Activated T-cell treated with anti-CD3 and anti-CD28 coated beads, Interleukin-2, amount 50 U/mL, for 72 hours (primary cell): ENCODE data around the gene BTBD9. TPM values are rescaled to one million over a fixed set of nuclear protein-coding genes. Genes with fewer than 3 reads are reported as not detected.
A peak's percentile ranks its signal among the peaks of the same experiment; 100 is the strongest.

Experiments
- ATAC-seq, 2 donors: fragments of 150-1000 bp; cut with Tn5 transposase; replicated peaks in 1 of 2; 2 replicates each; pipeline ENCODE4 v1.10.0; 2021; ENCODE audit warnings: moderate library complexity in 2 of 2, mild to moderate bottlenecking in 1 of 2
- DNase-seq, 2 donors: peaks; one replicate each; pipeline ENCODE4 v3.0.0; 2021 to 2022; ENCODE audit warnings: mixed read lengths in 1 of 2
- H3K27ac Mint-ChIP-seq: one replicate; pipeline ENCODE4 v1.8.0; 2022; ENCODE audit warnings: mild to moderate bottlenecking, moderate library complexity, mixed read lengths
- H3K27me3 Mint-ChIP-seq: one replicate; pipeline ENCODE4 v1.8.0; 2022; ENCODE audit warnings: low read depth, mixed read lengths
- H3K36me3 Mint-ChIP-seq, 2 donors: one replicate each; pipeline ENCODE4 v1.8.0; 2022; ENCODE audit warnings: mixed read lengths in 2 of 2, mild to moderate bottlenecking in 1 of 2; ENCODE audit not compliant: insufficient read depth in 2 of 2
- H3K4me1 Mint-ChIP-seq: one replicate; pipeline ENCODE4 v1.8.0; 2022; ENCODE audit warnings: low read depth, mixed read lengths
- H3K4me3 Mint-ChIP-seq, 2 donors: one replicate each; pipeline ENCODE4 v1.8.0; 2022; ENCODE audit warnings: mild to moderate bottlenecking in 2 of 2, mixed read lengths in 2 of 2, moderate library complexity in 2 of 2
- H3K9me3 Mint-ChIP-seq, 2 donors: one replicate each; pipeline ENCODE4 v1.8.0; 2022; ENCODE audit warnings: mixed read lengths in 2 of 2
- total RNA-seq, 2 donors: library from RNA; stranded (reverse); gene quantifications; one replicate each; pipeline ENCODE4 v1.2.3, GENCODE V29; 2022

BTBD9 gene
- total RNA-seq, 2 donors from 2014 or later: 19.8 to 24.9 TPM

GRCh38 chr6:38459291-38459690, 180.4 kb downstream of the BTBD9 start:
- no peaks in the 10 kb centered on the region for H3K4me1 Mint-ChIP-seq
- ATAC-seq: no peak
- no peak for DNase-seq

GRCh38 chr6:38453861-38454260, 185.9 kb downstream of the BTBD9 start:
- Mint-ChIP-seq H3K9me3 (peaks cover 0 to 4% of the 10 kb centered on the region in 2 donors), H3K27ac (no peak overlapping the region), H3K4me3 (no peak overlapping the region), H3K4me1 (no peaks in the 10 kb centered on the region), H3K27me3 (no peaks in the 10 kb centered on the region), H3K36me3 (peaks cover 0 to 4% of the 10 kb centered on the region in 2 donors)
- ATAC-seq (no peak), DNase-seq (no peak)

More at GRCh38 chr6:38459291-38459690, 180.4 kb downstream of the BTBD9 start:
- Mint-ChIP-seq H3K9me3 (peaks cover 0 to 2% of the 10 kb centered on the region in 2 donors), H3K27me3 (no peaks in the 10 kb centered on the region), H3K4me3 (no peak overlapping the region), H3K27ac (no peak overlapping the region), H3K36me3 (peaks cover 0 to 2% of the 10 kb centered on the region in 2 donors)

- ATAC-seq: no peak
- Mint-ChIP-seq H3K9me3 (peaks cover 0 to 4% of the 10 kb centered on the region in 2 donors), H3K4me3 (no peak overlapping the region), H3K36me3 (peaks cover 0 to 6% of the 10 kb centered on the region in 2 donors), H3K27me3 (no peaks in the 10 kb centered on the region), H3K4me1 (no peaks in the 10 kb centered on the region), H3K27ac (no peak overlapping the region)
- DNase-seq: no peak
Observed at GRCh38 chr6:38452816-38453660, 186.7 kb downstream of the BTBD9 start.

- Mint-ChIP-seq H3K4me1 (no peaks in the 10 kb centered on the region), H3K27me3 (no peaks in the 10 kb centered on the region), H3K36me3 (peaks cover 0 to 6% of the 10 kb centered on the region in 2 donors), H3K27ac (peak overlapping the region; percentile 44), H3K4me3 (no peak overlapping the region), H3K9me3 (peaks cover 0 to 4% of the 10 kb centered on the region in 2 donors)
- DNase-seq (no peak), ATAC-seq (no peak)
Observed at GRCh38 chr6:38450717-38451116, 189.0 kb downstream of the BTBD9 start.

- Mint-ChIP-seq H3K36me3 (peaks cover 0 to 6% of the 10 kb centered on the region in 2 donors), H3K9me3 (peaks cover 0 to 3% of the 10 kb centered on the region in 2 donors), H3K27me3 (no peaks in the 10 kb centered on the region), H3K27ac (no peak overlapping the region), H3K4me3 (no peak overlapping the region), H3K4me1 (peaks cover 20% of the 10 kb centered on the region)
- ATAC-seq (no peak), DNase-seq (no peak)
Observed at GRCh38 chr6:38445925-38446324, 193.8 kb downstream of the BTBD9 start.

GRCh38 chr6:38445336-38445735, 194.4 kb downstream of the BTBD9 start:
- no peak overlapping the region for H3K4me3 Mint-ChIP-seq
- peaks cover 0 to 1% of the 10 kb centered on the region in 2 donors for H3K9me3 Mint-ChIP-seq
- H3K36me3 Mint-ChIP-seq: peaks cover 0 to 6% of the 10 kb centered on the region in 2 donors

GRCh38 chr6:38443352-38444144, 196.2 kb downstream of the BTBD9 start:
- H3K36me3 Mint-ChIP-seq: no peaks in the 10 kb centered on the region
- no peaks in the 10 kb centered on the region for H3K27me3 Mint-ChIP-seq
- peak; percentile 3 to 5 for DNase-seq
- H3K4me1 Mint-ChIP-seq: peaks cover 20% of the 10 kb centered on the region
- H3K9me3 Mint-ChIP-seq: no peaks in the 10 kb centered on the region
- peak; percentile 80 to 88 for ATAC-seq
- H3K4me3 Mint-ChIP-seq: no peak overlapping the region
- no peak overlapping the region for H3K27ac Mint-ChIP-seq

More at GRCh38 chr6:38445336-38445735, 194.4 kb downstream of the BTBD9 start:
- Mint-ChIP-seq H3K27me3 (no peaks in the 10 kb centered on the region), H3K27ac (peak overlapping the region; percentile 59), H3K4me1 (peaks cover 20% of the 10 kb centered on the region)
- DNase-seq (no peak), ATAC-seq (no peak)

- Mint-ChIP-seq H3K27me3 (no peaks in the 10 kb centered on the region), H3K36me3 (no peaks in the 10 kb centered on the region), H3K4me3 (no peak overlapping the region), H3K9me3 (peaks cover under 1 to 2% of the 10 kb centered on the region in 2 donors), H3K27ac (no peak overlapping the region), H3K4me1 (peaks cover 24% of the 10 kb centered on the region)
- ATAC-seq (no peak), DNase-seq (no peak)
Observed at GRCh38 chr6:38438097-38438496, 201.6 kb downstream of the BTBD9 start.

GRCh38 chr6:38436726-38437465, 202.8 kb downstream of the BTBD9 start:
- H3K9me3 Mint-ChIP-seq: peaks cover 2 to 3% of the 10 kb centered on the region in 2 donors
- peaks cover 35% of the 10 kb centered on the region for H3K4me1 Mint-ChIP-seq
- DNase-seq (peak; percentile 1 to 5), ATAC-seq (peak; percentile 77 to 94)
- H3K36me3 Mint-ChIP-seq: peaks cover 0 to 3% of the 10 kb centered on the region in 2 donors
- H3K4me3 Mint-ChIP-seq: no peak overlapping the region
- H3K27ac Mint-ChIP-seq: no peak overlapping the region
- H3K27me3 Mint-ChIP-seq: no peaks in the 10 kb centered on the region

- no peak for ATAC-seq
- no peak for DNase-seq
- Mint-ChIP-seq H3K9me3 (peaks cover 2 to 3% of the 10 kb centered on the region in 2 donors), H3K27ac (no peak overlapping the region), H3K4me3 (no peak overlapping the region), H3K27me3 (no peaks in the 10 kb centered on the region), H3K36me3 (peaks cover 0 to 3% of the 10 kb centered on the region in 2 donors), H3K4me1 (peaks cover 36% of the 10 kb centered on the region)
Observed at GRCh38 chr6:38435330-38435729, 204.4 kb downstream of the BTBD9 start.

GRCh38 chr6:38434051-38434450, 205.7 kb downstream of the BTBD9 start:
- H3K36me3 Mint-ChIP-seq: peaks cover 0 to 3% of the 10 kb centered on the region in 2 donors
- peaks cover 2 to 3% of the 10 kb centered on the region in 2 donors for H3K9me3 Mint-ChIP-seq
- DNase-seq (no peak), ATAC-seq (no peak)
- H3K4me3 Mint-ChIP-seq: no peak overlapping the region
- H3K27me3 Mint-ChIP-seq: no peaks in the 10 kb centered on the region
- no peak overlapping the region for H3K27ac Mint-ChIP-seq
- H3K4me1 Mint-ChIP-seq: peaks cover 36% of the 10 kb centered on the region

- ATAC-seq (peak; percentile 70 to 73), DNase-seq (peak; percentile 8 to 10)
- H3K27ac Mint-ChIP-seq: no peak overlapping the region
- peaks cover 36% of the 10 kb centered on the region for H3K4me1 Mint-ChIP-seq
- H3K36me3 Mint-ChIP-seq: peaks cover 0 to 3% of the 10 kb centered on the region in 2 donors
- peaks cover 2 to 3% of the 10 kb centered on the region in 2 donors for H3K9me3 Mint-ChIP-seq
- H3K27me3 Mint-ChIP-seq: no peaks in the 10 kb centered on the region
- no peak overlapping the region for H3K4me3 Mint-ChIP-seq
Observed at GRCh38 chr6:38432479-38432878, 207.2 kb downstream of the BTBD9 start.
